Prostate gland (tissue), 2 donors: ENCODE data around the gene FASLG.

Experiments used
- POLR2A ChIP-seq: fragments of 450-650 bp; IDR thresholded peaks from one replicate; pipeline ENCODE4 v1.6.1; 2016; ENCODE audit warnings: antibody characterized with exemption, mild to moderate bottlenecking
- TF ChIP-seq, protein P1 (sequence below), 4 experiments: fragments of 200-600 bp in 2 of 4; fragments of 450-650 bp in 2 of 4; sonication (generic) in 2 of 4; IDR thresholded peaks; 1 replicate in 3 of 4; 2 replicates in 1 of 4; pipeline ENCODE4 v1.5.1; 2016 to 2019; ENCODE audit warnings: antibody characterized with exemption in 4 of 4, mild to moderate bottlenecking in 2 of 4, moderate library complexity in 2 of 4

DNA sequence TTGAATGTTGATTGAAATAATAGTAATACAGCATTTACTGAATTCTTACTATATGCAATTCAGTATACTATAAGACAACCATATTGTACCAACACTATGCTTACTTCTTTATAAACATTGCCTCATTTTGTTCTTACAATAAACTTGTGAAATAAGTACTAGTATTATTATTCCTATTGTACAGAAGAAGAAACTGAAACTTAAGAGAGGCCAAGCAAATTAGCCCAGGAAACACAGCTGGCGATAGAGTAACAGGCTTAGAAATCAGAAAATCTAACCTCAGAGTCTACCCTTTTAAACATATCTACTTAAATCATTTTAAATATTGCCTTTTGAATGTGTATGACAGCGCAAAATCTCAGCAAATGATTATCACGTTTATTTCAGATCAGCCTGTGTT is 41.7 kb downstream of the FASLG start:
- TF ChIP-seq, protein P1, sequence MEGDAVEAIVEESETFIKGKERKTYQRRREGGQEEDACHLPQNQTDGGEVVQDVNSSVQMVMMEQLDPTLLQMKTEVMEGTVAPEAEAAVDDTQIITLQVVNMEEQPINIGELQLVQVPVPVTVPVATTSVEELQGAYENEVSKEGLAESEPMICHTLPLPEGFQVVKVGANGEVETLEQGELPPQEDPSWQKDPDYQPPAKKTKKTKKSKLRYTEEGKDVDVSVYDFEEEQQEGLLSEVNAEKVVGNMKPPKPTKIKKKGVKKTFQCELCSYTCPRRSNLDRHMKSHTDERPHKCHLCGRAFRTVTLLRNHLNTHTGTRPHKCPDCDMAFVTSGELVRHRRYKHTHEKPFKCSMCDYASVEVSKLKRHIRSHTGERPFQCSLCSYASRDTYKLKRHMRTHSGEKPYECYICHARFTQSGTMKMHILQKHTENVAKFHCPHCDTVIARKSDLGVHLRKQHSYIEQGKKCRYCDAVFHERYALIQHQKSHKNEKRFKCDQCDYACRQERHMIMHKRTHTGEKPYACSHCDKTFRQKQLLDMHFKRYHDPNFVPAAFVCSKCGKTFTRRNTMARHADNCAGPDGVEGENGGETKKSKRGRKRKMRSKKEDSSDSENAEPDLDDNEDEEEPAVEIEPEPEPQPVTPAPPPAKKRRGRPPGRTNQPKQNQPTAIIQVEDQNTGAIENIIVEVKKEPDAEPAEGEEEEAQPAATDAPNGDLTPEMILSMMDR (IDR thresholded peaks at IDR 0.05): no peak
- no peak for TF ChIP-seq POLR2A
